MM.1S (cell line): Measurements from ENCODE around the gene NINL.

Source experiments
- CTCF ChIP-seq: fragments of 300-600 bp; sonication (generic); IDR thresholded peaks from 2 replicates; pipeline ENCODE4 v1.5.1; 2016; ENCODE audit warnings: antibody characterized with exemption, low read length, mixed read lengths
- EZH2 ChIP-seq: fragments of 300-600 bp; sonication (generic); optimal IDR thresholded peaks from 2 replicates; pipeline ENCODE3; 2017; ENCODE audit warnings: low read depth, mild to moderate bottlenecking, antibody characterized with exemption, low read length, mixed read lengths
- EZH2phosphoT487 ChIP-seq: fragments of 300-600 bp; sonication (generic); IDR thresholded peaks from 2 replicates; pipeline ENCODE4 v1.6.1; 2018; ENCODE audit warnings: antibody characterized with exemption, low read length

DNA sequence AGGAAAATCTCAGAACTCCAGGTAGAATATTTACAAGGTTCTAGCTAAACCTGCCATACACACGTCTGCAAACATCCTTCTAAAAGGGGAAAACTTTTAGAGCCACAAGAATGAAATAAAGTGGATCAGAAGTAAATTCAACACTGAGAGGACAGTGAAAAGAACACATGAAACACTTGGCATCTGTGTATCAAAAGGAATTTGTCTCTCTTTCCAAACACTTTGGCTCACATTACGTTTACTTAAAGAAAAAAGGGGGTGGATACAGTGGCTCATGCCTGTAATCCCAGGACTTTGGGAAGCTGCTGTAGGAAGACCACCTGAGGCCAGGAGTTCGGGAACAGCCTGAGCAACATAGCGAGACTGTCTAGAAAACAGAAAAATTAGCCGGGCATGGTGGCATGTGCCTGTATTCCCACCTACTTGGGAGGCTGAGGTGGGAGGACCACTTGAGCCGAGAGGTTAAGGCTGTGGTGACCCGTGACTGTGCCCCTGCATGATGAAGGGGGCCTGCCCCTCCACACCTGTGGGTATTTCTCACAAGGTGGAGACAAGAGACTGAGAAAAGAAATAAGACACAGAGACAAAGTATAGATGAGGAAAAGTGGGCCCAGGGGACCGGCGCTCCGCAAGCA lies 35.4 kb downstream of the NINL start:
- no peak for TF ChIP-seq CTCF
- no peak for TF ChIP-seq EZH2
- no peak for TF ChIP-seq EZH2phosphoT487
